Parathyroid adenoma (tissue), 2 donors: ENCODE results near the gene ACOT7.

ENCODE experiments used
- H2AFZ ChIP-seq: fragments of 300-600 bp; sonication (generic); one replicate; pipeline ENCODE4 v1.7.0; 2017; ENCODE audit warnings: antibody characterized with exemption, mild to moderate bottlenecking
- H3K27ac ChIP-seq: fragments of 300-600 bp; sonication (generic); one replicate; pipeline ENCODE4 v1.7.0; 2017
- H3K27me3 ChIP-seq: fragments of 300-600 bp; sonication (generic); one replicate; pipeline ENCODE4 v1.7.0; 2017; ENCODE audit warnings: low read length; ENCODE audit not compliant: control insufficient read depth, insufficient read depth
- H3K36me3 ChIP-seq: fragments of 300-600 bp; sonication (generic); one replicate; pipeline ENCODE4 v1.7.0; 2017; ENCODE audit warnings: low read length; ENCODE audit not compliant: control insufficient read depth, insufficient read depth
- H3K4me1 ChIP-seq: fragments of 300-600 bp; sonication (generic); one replicate; pipeline ENCODE4 v1.7.0; 2017; ENCODE audit warnings: control low read depth
- H3K4me2 ChIP-seq: fragments of 300-600 bp; sonication (generic); one replicate; pipeline ENCODE4 v1.7.0; 2017; ENCODE audit warnings: low read length
- H3K4me3 ChIP-seq: fragments of 300-600 bp; sonication (generic); one replicate; pipeline ENCODE4 v1.7.0; 2017; ENCODE audit warnings: low read depth, low read length
- H3K79me2 ChIP-seq: fragments of 300-600 bp; sonication (generic); one replicate; pipeline ENCODE4 v1.7.0; 2017; ENCODE audit warnings: control low read depth
- H3K9ac ChIP-seq: fragments of 300-600 bp; sonication (generic); one replicate; pipeline ENCODE4 v1.7.0; 2017; ENCODE audit warnings: mild to moderate bottlenecking
- H3K9me3 ChIP-seq: fragments of 300-600 bp; sonication (generic); one replicate; pipeline ENCODE4 v1.7.0; 2017; ENCODE audit warnings: low read length; ENCODE audit not compliant: control insufficient read depth
- CTCF ChIP-seq: fragments of 300-600 bp; sonication (generic); IDR thresholded peaks from one replicate; pipeline ENCODE4 v1.7.0; 2017; ENCODE audit warnings: antibody characterized with exemption, mild to moderate bottlenecking
- donor health status: primary hyperparathyroidism.

ACOT7 gene

GRCh38 chr1:6392809-6393399 lies 663 bp downstream of the ACOT7 start:
- Histone ChIP-seq H3K27me3 (no peaks in the 10 kb centered on the region), H3K36me3 (no peaks in the 10 kb centered on the region), H3K79me2 (no peaks in the 10 kb centered on the region), H3K9ac (no peak overlapping the region), H3K4me3 (peak overlapping the region; percentile 16), H2AFZ (peak overlapping the region; percentile 62), H3K27ac (no peak overlapping the region), H3K4me2 (peak overlapping the region; percentile 72), H3K4me1 (peaks cover 2% of the 10 kb centered on the region), H3K9me3 (no peaks in the 10 kb centered on the region)
- TF ChIP-seq CTCF: no peak

- Histone ChIP-seq H3K79me2 (no peaks in the 10 kb centered on the region), H3K36me3 (no peaks in the 10 kb centered on the region), H3K27me3 (no peaks in the 10 kb centered on the region), H3K27ac (no peak overlapping the region), H3K4me1 (peaks cover 2% of the 10 kb centered on the region), H3K9ac (no peak overlapping the region), H3K4me2 (peak overlapping the region; percentile 47), H2AFZ (peak overlapping the region; percentile 56), H3K4me3 (no peak overlapping the region), H3K9me3 (no peaks in the 10 kb centered on the region)
- TF ChIP-seq CTCF: no peak
Measured at GRCh38 chr1:6391951-6392808, 1.4 kb downstream of the ACOT7 start.

- no peaks in the 10 kb centered on the region for H3K9me3 ChIP-seq
- H3K36me3 ChIP-seq: no peaks in the 10 kb centered on the region
- no peak overlapping the region for H3K27ac ChIP-seq
- no peak overlapping the region for H3K4me3 ChIP-seq
- H2AFZ ChIP-seq: no peak overlapping the region
- no peak overlapping the region for H3K4me2 ChIP-seq
- H3K79me2 ChIP-seq: no peaks in the 10 kb centered on the region
- H3K9ac ChIP-seq: no peak overlapping the region
- no peaks in the 10 kb centered on the region for H3K27me3 ChIP-seq
- H3K4me1 ChIP-seq: peaks cover 2% of the 10 kb centered on the region
- no peak for TF ChIP-seq CTCF
Measured at GRCh38 chr1:6389971-6390370, 3.6 kb downstream of the ACOT7 start.

- Histone ChIP-seq H3K4me2 (no peak overlapping the region), H3K9ac (no peak overlapping the region), H3K27ac (no peak overlapping the region), H2AFZ (no peak overlapping the region), H3K27me3 (no peaks in the 10 kb centered on the region), H3K4me1 (no peaks in the 10 kb centered on the region), H3K4me3 (no peak overlapping the region), H3K79me2 (no peaks in the 10 kb centered on the region), H3K36me3 (no peaks in the 10 kb centered on the region), H3K9me3 (no peaks in the 10 kb centered on the region)
- no peak for TF ChIP-seq CTCF
Measured at GRCh38 chr1:6386371-6386949, 7.1 kb downstream of the ACOT7 start.
